Nucleus accumbens (tissue), 56 donors: ENCODE results near the gene TRIOBP.
A peak's percentile ranks its signal among the peaks of the same experiment; 100 is the strongest.
"Not testable (repeated sequence)": the region's sequence is repeated elsewhere in the genome, so short reads cannot be mapped to it uniquely, and the experiment has no call there.

Experiments
- DNase-seq, 56 donors: peaks; one replicate each; lab custom pipeline; 2025; lab: John Stamatoyannopoulos, UW

Gene TRIOBP

GRCh38 chr22:37696657-37697537 is at the start of gene TRIOBP:
TSS of gene TRIOBP (plus strand) at chr22:37697048. CDS start at chr22:37701366, 4,318 bp downstream.
- peak in 54 of 56 donors; percentile 5 to 91 (median 66) for DNase-seq

GRCh38 chr22:37647317-37647716 is 49.5 kb upstream of the TRIOBP start:
- DNase-seq: no peak

- no peak for DNase-seq
These were observed 48.9 kb upstream of the TRIOBP start for GRCh38 chr22:37647928-37648327.

GRCh38 chr22:37650463-37651136 is 46.2 kb upstream of the TRIOBP start:
- DNase-seq: no peak

- no peak for DNase-seq
These were observed 42.1 kb upstream of the TRIOBP start for GRCh38 chr22:37654563-37655251.

- DNase-seq: no peak
These were observed 41.6 kb upstream of the TRIOBP start for GRCh38 chr22:37655252-37655563.

- not testable (repeated sequence) for DNase-seq
These were observed 40.3 kb upstream of the TRIOBP start for GRCh38 chr22:37656583-37656982.

- peak in 3 of 56 donors; percentile 13 to 33 (median 31) for DNase-seq
These were observed 39.2 kb upstream of the TRIOBP start for GRCh38 chr22:37657590-37658132.

GRCh38 chr22:37658133-37659065 is 38.4 kb upstream of the TRIOBP start, which contains the start of gene PDXP:
TSS of gene PDXP (plus strand) at chr22:37658723. CDS start at chr22:37658783, 60 bp downstream.
- DNase-seq: peak; percentile 85 to 99 (median 97)

GRCh38 chr22:37659066-37659896 is 37.6 kb upstream of the TRIOBP start:
- DNase-seq: peak in 18 of 56 donors; percentile 8 to 54 (median 38)

- no peak for DNase-seq
These were observed 36.7 kb upstream of the TRIOBP start for GRCh38 chr22:37659897-37660708.

GRCh38 chr22:37660709-37661045 is 36.2 kb upstream of the TRIOBP start:
- no peak for DNase-seq

GRCh38 chr22:37661160-37661924 is 35.5 kb upstream of the TRIOBP start:
- peak in 35 of 56 donors; percentile 9 to 62 (median 39) for DNase-seq

GRCh38 chr22:37662039-37662438 is 34.8 kb upstream of the TRIOBP start:
- peak in 3 of 56 donors; percentile 8 to 18 (median 11) for DNase-seq

GRCh38 chr22:37663521-37664140 is 33.2 kb upstream of the TRIOBP start:
- no peak for DNase-seq

GRCh38 chr22:37664249-37665101 is 32.4 kb upstream of the TRIOBP start:
- DNase-seq: peak in 49 of 56 donors; percentile 19 to 88 (median 73)
